Measurements from ENCODE around the gene PTPN7. TPM values are rescaled to one million over a fixed set of nuclear protein-coding genes. Genes with fewer than 3 reads are reported as not detected.

Gene PTPN7
- total and polyA plus RNA-seq, 10 of the 15 experiments (the other 5 are each of a cell fraction or from before 2014, with no cell fraction given): 7.9 to 117 (median 102) TPM

- intact Hi-C loops (cut with micrococcal nuclease; ENCODE audit: unreplicated experiment) (no loop called here), in situ Hi-C loops (cut with MboI) (loop anchor here (5.0 kb wide), 1 partner anchor 127 kb away; no protein-coding TSS in a partner anchor)
- FAIRE-seq: peak; percentile 78
- DNase-seq (ENCODE audit: low read depth, low spot score): no peak
- Histone ChIP-seq H3K27me3 (replicated peaks in 1 of 2; ENCODE audit: control insufficient read depth in 2 of 2, insufficient read depth in 2 of 2, low read length in 1 of 2) (peaks cover 0 to 3% of the 10 kb centered on the region in 2 experiments; a peak in 2 of 4 replicates), H3K36me3 (ENCODE audit: control insufficient read depth in 2 of 2, insufficient read depth in 2 of 2, low read length in 1 of 2) (no peaks in the 10 kb centered on the region), H3K4me1 (ENCODE audit: control insufficient read depth, insufficient read depth, low read length) (no peaks in the 10 kb centered on the region; the same call in 1 of the 2 replicates), H2AFZ (ENCODE audit: control insufficient read depth, low read depth, low read length) (no peak overlapping the region), H3K9ac (ENCODE audit: control insufficient read depth, insufficient read depth, low read length) (no peak overlapping the region), H3K9me3 (replicated peaks; ENCODE audit: control insufficient read depth, insufficient read depth, low read length) (no peaks in the 10 kb centered on the region), H3K27ac (ENCODE audit: control insufficient read depth, insufficient read depth) (no peak overlapping the region), H4K20me1 (ENCODE audit: control insufficient read depth, insufficient read depth) (no peaks in the 10 kb centered on the region), H3K4me3 (no peak overlapping the region), H3K79me2 (ENCODE audit: control insufficient read depth, insufficient read depth, low read length) (no peaks in the 10 kb centered on the region), H3K4me2 (ENCODE audit: control insufficient read depth, insufficient read depth) (no peak overlapping the region)
- 18% methylated on average over 19 of the region's 19 CpGs for WGBS (ENCODE audit: insufficient coverage, insufficient replicate concordance, low lambda C conversion rate, missing lambda C conversion rate)
- peak; percentile 84 for ATAC-seq
- SMC1A ChIA-PET (ENCODE audit: uncharacterized antibody, unreplicated experiment): interaction anchor here (0.5 to 2.5 kb wide), 4 partner anchors 20 to 353 kb away, joined by 3 to 13 read pairs (median 3); partner anchors contain the start of gene PTPN7
- TF ChIP-seq NFXL1 (IDR thresholded peaks at IDR 0.05; ENCODE audit: borderline replicate concordance) (no peak), WRNIP1 (IDR thresholded peaks at IDR 0.05; ENCODE audit: borderline replicate concordance, low read depth, low read length) (no peak), YY1 (IDR thresholded peaks at IDR 0.05; ENCODE audit: low read depth, low read length) (peak; percentile 54; the same call in 1 of the 2 replicates), SMC3 (IDR thresholded peaks at IDR 0.05; ENCODE audit: borderline replicate concordance, low read length) (peak; percentile 45; the same call in 1 of the 2 replicates), IKZF1 (conservative IDR thresholded peaks at IDR 0.05) (peak; percentile 72), NKRF (conservative IDR thresholded peaks at IDR 0.05) (no peak), EED (IDR thresholded peaks at IDR 0.05; ENCODE audit: low read depth) (peak; percentile 65), RAD21 (IDR thresholded peaks at IDR 0.05; ENCODE audit: insufficient read depth, low read depth, low read length) (peak; percentile 46), ZNF687 (IDR thresholded peaks at IDR 0.05) (no peak), IKZF2 (IDR thresholded peaks at IDR 0.05) (peak in 1 of 2 experiments; percentile 32; a peak in 1 of 4 replicates)
- TF ChIP-seq, protein P1, sequence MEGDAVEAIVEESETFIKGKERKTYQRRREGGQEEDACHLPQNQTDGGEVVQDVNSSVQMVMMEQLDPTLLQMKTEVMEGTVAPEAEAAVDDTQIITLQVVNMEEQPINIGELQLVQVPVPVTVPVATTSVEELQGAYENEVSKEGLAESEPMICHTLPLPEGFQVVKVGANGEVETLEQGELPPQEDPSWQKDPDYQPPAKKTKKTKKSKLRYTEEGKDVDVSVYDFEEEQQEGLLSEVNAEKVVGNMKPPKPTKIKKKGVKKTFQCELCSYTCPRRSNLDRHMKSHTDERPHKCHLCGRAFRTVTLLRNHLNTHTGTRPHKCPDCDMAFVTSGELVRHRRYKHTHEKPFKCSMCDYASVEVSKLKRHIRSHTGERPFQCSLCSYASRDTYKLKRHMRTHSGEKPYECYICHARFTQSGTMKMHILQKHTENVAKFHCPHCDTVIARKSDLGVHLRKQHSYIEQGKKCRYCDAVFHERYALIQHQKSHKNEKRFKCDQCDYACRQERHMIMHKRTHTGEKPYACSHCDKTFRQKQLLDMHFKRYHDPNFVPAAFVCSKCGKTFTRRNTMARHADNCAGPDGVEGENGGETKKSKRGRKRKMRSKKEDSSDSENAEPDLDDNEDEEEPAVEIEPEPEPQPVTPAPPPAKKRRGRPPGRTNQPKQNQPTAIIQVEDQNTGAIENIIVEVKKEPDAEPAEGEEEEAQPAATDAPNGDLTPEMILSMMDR (IDR thresholded peaks at IDR 0.05 in 2 of 3, conservative IDR thresholded peaks at IDR 0.05 in 1 of 3; ENCODE audit: control insufficient read depth in 2 of 3, extremely low read depth in 1 of 3, insufficient read depth in 1 of 3, low read depth in 3 of 3, low read length in 3 of 3): peak; percentile 78 to 92 (median 89)
- POLR2A ChIA-PET: interaction anchor here (1.3 kb wide), 1 partner anchor 24 kb away, joined by 3 read pairs; the partner anchor contains the start of gene PTPN7
- BruUV-seq (replicated peaks): no TSS peak
- CTCF ChIA-PET: interaction anchor here (0.6 to 12.4 kb wide), 13 partner anchors 8 to 1846 kb away, joined by 3 to 171 read pairs (median 3); partner anchors contain the start of genes LGR6 and PTPN7
- RAD21 ChIA-PET (ENCODE audit: unreplicated experiment): interaction anchor here (0.7 to 3.5 kb wide), 4 partner anchors 23 to 131 kb away, joined by 3 to 27 read pairs (median 6); partner anchors contain the start of gene PTPN7
Measured at GRCh38 chr1:202184750-202185460, 24.5 kb upstream of the PTPN7 start.
